NCI-H1105 (cell line): Measurements from ENCODE around the gene PRRC1.
"Not testable (repeated sequence)": the region's sequence is repeated elsewhere in the genome, so short reads cannot be mapped to it uniquely, and the experiment has no call there.

Experiments
- DNase-seq: peaks from one replicate; lab custom pipeline; 2025; lab: John Stamatoyannopoulos, UW

PRRC1 gene

DNA sequence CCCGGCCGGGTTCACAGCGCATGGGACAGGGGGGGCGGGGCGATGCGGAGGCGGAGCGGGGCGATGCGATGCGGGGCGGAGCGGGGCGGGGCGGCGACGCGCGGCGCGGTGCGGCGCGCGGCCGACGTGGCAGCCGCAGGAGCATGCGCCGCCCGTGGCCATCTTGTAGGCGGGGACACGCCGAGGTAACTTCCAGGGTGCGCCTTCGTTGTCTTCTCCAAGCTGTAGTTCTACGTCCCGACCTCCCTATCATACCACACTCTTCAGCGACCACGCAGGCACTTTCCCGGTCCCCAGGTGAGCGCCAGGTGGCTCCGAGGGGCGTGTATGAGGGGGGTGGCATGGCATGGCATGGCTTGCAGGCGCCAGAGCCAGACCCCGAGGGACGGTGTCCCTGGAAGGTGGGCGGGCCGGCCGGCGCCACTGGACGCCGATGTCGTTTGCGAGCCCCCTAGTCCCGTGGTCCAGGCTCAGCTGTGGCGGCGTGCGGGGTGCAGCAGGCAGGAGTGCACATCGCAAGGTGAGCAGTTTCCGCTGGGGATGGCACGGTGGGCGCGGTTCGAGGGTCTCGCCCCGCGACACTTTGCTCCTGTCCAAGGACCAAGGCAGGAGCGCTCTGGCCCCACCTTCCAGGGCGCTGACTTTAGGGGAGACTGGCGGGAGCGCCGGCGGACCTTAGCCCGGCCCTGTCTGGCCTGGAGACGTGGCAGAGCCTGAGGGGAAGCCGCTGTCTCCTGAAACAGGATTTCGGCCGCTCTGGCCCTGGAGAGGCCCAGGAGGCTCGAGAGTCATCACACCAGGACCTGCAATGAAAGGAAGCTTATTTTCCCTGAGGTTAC is at the start of gene PRRC1:
Gene PRRC1, plus strand, starts transcription at position 161 of the 839 bp plus-strand sequence. CDS start 5,840 bp downstream, outside the sequence.
- peak; percentile 50 for DNase-seq

DNA sequence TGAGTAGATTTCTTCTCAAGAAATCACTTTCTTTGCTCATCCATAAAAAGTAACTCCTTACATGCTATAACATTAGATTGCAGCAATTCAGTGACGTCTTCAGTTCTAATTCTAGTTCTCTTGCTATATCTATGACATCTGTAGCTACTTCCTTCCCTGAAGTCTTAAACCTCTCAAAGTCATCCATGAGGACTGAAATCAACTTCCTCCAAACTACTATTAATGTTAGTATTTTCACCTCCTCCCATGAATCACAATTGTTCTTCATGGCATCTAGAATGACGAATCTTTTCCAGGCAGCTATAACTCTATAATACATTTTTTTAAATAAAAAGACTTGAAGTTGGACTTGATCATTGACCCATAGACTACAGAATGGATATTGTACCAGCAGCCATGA is 46.2 kb upstream of the PRRC1 start:
- DNase-seq = no peak

DNA sequence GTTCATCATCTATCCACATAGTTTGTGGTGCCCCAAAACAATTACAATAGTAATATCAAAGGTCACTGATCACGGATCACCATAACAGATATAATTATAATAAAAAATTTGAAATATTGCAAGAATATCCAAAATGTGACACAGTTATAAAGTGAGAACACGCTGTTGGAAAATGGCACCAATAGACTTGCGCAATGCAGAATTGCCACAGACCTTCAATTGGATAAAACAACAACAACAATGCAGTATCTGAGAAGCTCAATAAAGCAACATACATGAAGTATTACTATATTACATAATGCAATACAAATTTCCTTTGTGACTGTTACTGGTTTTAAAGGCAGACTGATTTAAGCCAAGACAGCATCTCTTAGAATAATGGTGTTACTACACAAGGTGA is 44.7 kb upstream of the PRRC1 start:
- no peak for DNase-seq

DNA sequence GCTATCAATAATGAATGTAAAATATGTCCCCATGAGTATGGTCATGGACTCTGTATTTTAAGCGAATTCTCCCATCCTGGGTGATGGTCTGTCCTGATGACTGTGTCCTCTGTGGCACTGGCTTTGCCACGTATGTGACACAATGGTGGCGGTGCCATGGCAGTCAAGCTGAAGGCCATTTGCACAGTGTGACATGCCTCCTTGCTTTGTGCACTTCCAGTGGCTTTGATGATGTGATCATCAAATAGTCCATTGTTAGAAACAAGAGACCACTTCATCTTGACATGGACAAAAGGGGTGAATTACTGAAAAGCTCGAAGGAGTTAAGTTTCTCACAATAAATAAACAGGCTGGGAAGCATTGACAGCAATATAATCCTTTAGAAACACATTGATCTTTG is 31.0 kb upstream of the PRRC1 start:
- no peak for DNase-seq

DNA sequence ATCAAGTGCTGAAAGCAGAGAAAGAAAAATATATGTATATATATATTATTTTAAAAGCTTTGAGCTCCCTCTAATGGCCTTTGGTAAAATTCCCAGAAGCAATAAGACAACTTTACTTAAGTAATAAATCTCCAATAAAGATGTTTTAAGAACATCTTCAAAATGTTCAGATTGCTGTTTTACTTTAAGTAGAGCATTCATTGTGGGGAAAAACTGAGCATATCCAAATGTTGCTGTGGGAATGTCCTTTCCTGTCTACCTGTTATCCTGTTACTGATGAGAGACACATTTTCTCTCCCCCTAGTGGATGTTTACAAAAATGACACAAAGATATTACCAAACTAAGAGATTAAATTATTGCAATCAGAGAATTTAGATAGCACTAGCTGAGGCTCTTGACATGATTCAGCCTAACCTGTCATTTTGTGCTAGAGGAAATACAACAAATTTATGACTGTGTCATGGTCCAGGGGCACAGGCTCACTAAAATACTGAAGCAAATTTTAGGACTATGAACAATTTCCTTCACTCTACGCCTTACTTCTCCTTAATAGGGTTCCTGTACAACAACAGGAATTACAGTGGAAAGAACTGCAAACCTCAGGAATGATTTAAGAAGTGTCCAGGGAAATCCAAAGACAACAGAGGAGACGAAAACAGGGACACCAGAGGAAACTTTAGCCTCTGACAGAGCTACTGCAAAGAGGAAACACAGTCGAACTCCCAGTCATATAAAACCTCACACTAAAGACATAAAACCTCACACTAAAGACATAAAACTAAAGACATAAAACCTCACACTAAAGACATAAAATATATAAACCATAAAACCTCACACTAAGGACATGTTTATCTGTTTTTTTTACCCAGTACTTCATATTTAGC is 24.3 kb upstream of the PRRC1 start:
- DNase-seq = peak; percentile 23

DNA sequence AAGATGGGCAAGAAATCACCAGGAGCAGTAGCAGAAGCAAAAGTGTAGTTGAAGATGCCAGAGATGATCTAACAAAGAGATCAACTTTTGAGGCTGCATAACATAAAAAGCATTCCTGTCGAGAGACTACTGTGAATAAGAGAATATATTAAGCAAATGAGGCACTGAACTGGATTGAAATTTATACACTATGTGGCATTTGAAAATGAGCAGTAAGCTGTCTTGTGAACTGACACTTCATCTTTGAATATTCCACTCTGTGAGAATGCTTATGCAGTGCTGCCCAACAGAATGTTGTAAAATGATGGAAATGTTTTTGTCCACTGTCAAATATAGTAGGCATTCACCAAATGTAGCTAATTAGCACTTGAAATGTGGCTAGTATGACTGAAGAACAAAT is 18.9 kb upstream of the PRRC1 start:
- DNase-seq = no peak

DNA sequence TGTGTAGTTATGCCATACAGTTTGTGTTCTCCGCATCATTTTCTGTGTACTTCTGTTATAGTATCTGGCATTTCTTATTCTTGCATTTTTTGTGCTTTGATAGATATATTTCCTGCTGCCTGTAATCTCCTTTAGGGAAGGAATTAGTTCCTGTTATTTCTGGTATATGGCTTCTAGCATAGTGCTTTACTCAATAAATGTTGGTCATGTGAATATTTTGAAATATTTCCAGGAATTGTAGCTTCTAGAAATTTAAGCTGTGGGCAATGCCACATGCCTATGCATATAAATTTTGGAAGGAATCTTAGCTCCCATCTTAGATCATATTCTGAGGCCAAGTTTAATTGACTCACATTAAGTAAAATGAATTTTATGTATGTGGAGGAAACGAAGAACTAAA is 11.5 kb upstream of the PRRC1 start:
- no peak for DNase-seq

DNA sequence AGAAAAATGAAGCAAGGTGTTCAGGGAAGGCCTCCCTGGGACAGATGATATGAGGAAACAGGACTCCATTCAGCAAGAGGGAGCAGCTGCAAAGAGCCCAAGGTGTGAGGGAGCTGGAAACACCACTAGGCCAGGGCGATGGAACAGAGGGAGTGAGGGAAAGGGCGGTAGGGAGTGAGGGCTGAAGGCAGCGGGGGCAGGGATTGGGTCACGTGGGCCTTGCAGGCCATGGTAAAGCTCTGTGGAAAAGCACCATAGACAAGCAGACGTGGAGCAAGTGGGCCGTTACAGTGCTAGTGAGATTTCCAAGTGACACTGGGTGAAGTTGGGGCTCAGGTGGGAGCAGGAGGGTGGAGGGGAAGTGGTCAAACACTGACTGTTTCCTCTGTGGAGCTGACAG is 10.8 kb upstream of the PRRC1 start:
- no peak for DNase-seq

DNA sequence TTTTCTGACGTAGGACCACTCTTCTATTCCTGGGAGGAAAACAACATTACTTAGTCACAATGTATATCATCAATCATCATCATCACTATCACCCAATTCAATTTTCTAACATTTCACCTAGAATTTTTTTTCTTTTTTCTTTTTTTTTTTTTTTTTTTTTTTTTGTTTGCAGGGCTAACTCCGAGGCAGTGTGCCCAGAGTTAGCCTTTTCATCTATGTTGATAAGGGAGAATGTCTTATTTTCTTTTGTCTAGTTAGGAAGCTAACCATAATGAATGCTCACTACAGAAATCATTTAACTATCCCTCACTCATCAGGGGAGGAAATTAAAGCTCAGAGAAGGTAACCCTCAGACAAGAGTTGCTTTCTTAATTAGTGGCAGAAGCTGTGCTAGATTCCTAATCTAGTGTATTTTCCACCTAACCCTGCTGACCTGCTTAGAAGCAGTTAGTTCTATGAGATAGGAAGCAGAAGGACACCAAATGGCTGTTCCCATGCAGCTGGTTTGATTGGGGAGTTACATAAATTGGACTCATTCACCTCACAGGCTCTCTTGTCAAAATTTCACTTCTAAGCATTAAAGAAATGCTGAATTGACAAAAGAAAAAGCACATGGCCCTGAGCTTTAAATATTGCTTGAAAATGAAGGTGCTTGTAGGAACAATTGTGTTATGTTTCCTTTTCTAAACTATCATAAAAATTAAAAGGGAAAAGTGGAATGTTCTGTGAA is 8.6 kb upstream of the PRRC1 start:
- no peak for DNase-seq

DNA sequence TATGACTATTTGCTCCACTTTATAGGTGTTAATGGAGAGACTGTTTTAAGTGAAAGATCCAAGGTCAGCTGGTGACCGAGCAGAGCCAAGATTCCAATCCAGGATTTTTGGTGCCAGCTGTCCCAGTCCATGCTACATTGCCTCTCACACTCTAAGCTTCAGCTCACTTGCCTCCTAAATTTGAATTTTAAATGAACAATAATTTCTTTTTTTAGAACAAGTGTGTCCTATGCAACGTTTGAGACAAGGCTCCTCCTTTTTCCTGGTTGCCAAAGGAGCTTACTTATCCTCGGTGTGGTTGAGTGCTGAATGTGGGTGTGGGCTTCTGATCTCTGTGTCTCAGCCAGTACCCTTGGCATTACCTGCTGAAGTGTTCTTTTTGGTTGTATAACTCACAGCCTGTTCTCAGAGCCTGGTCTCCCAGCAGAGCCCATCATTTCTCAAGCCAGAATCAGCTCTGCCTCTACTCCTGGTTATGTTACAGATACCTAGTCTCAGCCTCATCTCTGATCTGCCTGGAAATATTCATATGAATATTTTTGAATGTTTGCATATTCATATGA is 4.0 kb upstream of the PRRC1 start:
- no peak for DNase-seq

DNA sequence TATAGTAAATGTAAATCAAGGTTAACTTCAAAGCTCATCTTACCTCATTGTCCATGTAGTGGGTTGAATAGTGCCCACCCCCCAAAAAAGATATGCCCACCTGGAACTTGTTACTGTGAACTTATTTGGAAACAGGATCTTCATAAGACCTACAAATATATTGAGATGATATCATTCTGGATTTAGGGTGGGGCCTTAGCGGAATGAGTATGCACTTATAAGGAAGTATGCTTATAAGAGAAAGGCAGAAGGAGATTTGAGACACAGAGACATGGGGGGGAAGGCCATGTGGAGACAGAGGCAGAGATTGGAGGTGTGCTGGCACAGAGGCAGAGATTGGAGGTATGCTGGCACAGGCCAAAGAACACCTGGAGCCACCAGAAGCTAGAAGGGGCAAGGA is 2.6 kb upstream of the PRRC1 start:
- no peak for DNase-seq

DNA sequence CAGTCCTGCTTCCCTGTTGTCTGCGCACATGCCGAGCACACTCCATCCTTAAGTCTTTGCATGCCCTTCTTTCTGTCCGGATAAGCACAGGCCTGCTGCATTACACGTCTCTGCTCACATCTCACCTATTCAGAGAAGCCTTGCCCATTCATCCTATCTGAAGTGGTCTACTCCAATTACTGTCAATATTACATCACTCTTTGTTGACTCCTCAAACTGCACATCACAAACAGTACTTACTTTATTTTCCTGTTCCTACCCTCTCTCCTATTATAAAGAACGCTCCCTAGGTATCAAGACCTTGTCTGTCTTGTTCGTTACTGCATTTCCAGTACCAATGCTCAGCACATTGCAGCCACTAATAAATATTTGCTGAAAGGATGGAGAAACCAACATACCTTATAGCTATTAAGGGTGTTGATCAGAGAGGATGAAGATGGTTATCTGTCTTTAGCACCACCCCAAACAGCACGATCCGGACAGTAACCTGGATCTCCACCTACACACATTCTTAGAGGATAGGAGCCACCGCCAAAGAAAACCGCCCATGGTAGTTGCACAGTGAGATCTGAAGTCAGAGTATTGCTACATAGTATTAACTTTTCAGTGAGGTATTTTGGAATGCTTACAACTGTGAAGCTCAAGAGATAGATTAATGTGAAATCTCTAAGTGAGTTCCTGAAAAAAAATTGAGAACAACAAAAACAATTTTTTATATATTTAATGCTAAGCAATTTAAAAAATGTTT is 1.6 kb upstream of the PRRC1 start:
- no peak for DNase-seq

DNA sequence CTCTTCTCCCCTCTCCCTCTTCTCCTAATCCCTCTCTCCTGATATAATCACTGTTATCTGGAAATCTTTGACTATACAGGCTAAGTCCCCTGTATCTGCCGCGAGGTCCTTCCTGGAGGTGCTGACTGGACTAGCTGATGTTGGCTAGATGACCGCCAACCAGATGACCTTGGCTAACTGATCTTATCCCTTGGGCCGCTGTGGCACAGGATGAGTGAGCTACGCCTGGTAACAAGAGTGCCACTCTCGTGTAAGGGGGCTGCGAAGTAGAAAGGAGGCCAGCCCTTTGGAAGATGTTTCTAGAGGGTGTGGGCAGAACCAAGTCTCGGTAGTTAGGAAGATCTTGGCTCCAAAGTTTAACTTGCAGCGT is 345 bp upstream of the PRRC1 start:
- no peak for DNase-seq

DNA sequence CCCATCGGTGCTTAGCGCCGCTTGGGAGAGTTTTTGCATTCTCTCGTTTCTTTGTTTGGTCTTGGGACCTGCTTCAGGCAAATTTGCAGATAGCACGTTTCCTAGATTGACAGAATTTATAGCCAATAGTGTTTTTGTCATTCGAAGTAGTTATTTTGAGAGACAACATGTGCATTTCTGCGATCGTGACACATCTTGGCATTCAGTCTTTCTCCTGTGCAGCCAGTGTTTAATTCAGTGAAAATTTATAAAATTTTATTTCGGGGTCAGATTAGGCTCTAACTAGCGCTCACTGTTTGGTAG is 830 bp downstream of the PRRC1 start:
- DNase-seq = no peak

DNA sequence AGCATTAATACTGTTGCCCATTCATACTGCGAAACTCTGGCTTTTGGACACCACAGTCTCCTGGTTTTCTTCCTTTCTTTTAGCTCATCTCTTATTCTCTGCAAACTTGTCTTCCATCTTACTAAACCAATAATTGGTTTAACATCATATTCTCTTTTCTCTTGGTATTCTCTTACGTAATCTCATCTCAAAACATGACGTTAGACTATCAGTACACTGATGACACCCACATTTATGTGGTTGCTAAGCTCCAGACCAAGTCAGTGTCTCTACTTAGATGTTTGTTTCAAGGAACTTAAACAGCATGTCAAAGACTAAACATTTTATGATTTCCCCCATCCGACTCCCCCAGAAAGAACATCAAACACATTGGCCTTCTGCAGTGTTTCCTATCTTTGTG is 2.1 kb downstream of the PRRC1 start:
- DNase-seq = no peak

DNA sequence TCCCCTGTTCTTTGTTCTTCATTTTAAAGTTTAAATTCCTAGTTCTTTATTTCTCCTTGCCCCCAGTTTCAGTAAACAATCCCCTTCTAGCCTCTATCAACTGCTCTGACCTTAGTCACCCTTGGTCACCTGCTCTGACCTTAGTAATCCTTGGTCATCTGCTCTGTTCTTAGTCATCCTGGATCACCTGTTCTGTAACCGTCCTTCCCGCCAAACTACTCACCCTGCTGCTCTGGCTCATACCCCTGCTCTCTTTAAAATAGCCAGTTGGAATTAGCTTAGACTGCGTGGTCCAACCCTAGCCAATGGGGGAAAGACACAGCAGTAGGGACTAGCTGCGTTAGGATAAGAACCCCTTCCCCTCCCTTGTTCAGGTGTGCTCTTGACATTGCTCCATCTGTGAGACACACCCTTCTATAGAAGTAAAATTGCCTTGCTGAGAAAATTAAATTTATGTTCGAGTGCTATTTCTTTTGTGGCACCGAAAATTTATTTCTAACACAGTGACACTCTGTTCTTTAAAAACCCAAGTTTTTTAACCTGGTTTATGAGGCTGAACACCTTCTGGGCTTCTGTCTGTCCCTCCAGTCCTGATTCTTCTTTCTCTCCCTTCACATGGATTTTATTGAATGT is 3.8 kb downstream of the PRRC1 start:
- DNase-seq = no peak

DNA sequence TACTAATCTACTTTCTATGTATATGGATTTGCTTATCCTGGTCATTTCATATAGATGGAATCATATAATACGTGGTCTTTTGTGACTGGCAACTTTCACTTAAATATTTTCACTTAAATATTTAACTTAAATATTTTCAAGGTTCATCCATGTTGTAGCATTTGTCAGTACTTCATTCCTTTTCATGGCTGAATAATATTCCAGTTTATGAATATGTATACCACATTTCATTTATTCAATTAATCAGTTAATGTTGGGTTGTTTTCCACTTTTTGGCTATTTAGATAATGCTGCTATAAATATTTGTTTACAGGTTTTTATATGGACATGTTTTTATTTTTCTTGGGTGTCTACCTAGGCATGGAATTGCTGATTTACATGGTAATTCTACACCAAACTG is 7.7 kb downstream of the PRRC1 start:
- no peak for DNase-seq

DNA sequence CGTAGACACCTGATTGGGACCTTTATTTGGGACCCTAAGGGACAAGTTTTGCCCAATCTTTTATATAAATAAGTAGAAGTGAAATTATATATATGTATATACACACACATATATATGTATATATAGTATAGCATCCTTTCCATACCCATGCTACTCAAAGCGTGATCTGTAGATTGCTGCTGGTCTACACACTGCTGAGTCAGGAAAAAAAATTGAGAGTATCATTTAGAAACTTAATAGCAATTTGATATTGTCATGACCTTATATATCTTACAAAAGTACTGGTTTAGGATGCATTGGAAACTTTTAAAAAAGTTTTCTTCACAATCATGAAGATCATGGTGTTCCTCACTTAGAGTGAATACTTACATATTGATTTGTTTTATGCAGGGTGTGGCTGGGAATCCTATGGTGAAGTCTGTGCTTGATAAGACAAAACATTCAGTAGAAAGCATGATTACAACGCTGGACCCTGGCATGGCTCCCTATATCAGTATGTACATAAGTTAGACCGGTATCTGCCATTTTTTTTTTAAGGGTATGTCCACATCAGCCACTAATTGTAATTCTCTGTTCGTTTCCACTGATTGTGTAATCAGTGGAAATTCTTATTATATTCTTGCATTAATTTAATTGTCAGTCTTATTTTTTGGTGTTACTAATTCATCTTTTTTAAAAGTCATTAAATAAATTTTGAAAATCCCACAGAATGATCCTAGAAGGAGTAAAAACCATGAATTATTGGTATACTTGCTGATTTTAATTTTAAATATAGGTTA is 12.7 kb downstream of the PRRC1 start:
- DNase-seq = no peak

DNA sequence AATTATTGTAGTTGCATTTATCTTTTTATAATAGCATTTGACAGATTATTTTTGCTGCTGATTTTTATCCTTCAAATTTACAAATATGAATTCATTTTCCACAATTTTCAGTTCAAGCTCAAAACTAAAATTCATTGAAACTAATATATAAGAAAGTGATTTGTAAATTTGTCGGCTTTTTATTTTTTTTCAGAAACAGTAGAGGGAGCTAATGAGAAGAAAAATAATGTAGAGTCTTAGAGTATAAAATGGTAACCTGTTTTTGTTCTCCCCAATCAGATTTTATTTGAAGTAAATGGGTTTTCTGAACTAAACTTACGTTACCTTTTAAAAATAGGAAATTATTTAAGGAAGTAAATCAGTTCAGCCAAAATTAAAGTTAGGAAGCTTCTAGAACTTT is 19.2 kb downstream of the PRRC1 start:
- DNase-seq = no peak

DNA sequence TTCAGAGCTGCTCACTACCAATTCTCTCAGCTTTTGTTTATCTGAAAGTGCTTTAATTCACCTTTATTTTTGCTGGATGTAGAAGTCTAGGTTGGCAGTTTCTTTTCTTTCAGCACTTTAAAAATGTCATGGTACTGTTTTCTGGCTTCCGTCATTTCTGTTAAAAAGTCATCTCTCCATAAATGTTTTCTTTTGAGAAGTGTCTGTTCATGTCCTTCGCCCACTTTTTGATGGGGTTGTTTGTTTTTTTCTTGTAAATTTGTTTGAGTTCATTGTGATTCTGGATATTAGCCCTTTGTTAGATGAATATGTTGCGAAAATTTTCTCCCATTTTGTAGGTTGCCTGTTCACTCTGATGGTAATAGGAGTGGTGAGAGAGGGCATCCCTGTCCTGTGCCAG is 23.1 kb downstream of the PRRC1 start:
- DNase-seq = not testable (repeated sequence)
